ENCODE data around the gene PRKG1. TPM values are rescaled to one million over a fixed set of nuclear protein-coding genes. Genes with fewer than 3 reads are reported as not detected.

Gene PRKG1
- total RNA-seq, 4 donors from 2014 or later = 26.5 to 72.3 (median 58.1) TPM

DNA sequence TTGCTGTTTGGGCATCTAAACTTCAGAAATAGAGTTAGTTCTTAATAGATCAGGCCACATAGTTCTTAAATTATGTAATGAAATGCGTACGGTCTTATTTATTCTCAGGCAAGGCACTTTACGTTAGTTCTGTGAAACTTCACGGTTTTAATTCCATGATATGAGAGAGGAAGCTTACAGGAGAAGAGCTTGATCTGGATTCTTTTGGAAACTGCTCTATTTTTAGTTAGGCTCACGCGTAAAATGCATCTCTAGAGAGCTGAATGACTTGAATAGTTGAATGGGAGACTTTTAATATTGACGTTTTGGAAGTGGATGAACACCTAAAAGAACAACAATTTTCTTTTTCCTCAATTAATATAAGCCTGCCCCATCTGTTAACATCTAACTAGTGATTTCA, 71.1 kb downstream of the PRKG1 start:
- no peaks in the 10 kb centered on the region for H3K9me3 ChIP-seq
- no peak for DNase-seq
- H3K4me1 ChIP-seq = peaks cover 0 to 5% of the 10 kb centered on the region in 2 donors
- H3K27ac ChIP-seq = no peak overlapping the region
- 76 to 82% methylated on average over 7 of the region's 7 CpGs for WGBS, 2 donors
- no peaks in the 10 kb centered on the region for H3K27me3 ChIP-seq
- TF ChIP-seq, protein P1, sequence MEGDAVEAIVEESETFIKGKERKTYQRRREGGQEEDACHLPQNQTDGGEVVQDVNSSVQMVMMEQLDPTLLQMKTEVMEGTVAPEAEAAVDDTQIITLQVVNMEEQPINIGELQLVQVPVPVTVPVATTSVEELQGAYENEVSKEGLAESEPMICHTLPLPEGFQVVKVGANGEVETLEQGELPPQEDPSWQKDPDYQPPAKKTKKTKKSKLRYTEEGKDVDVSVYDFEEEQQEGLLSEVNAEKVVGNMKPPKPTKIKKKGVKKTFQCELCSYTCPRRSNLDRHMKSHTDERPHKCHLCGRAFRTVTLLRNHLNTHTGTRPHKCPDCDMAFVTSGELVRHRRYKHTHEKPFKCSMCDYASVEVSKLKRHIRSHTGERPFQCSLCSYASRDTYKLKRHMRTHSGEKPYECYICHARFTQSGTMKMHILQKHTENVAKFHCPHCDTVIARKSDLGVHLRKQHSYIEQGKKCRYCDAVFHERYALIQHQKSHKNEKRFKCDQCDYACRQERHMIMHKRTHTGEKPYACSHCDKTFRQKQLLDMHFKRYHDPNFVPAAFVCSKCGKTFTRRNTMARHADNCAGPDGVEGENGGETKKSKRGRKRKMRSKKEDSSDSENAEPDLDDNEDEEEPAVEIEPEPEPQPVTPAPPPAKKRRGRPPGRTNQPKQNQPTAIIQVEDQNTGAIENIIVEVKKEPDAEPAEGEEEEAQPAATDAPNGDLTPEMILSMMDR (IDR thresholded peaks at IDR 0.05) = no peak
- TF ChIP-seq POLR2A (IDR thresholded peaks at IDR 0.05) = no peak
- H3K4me3 ChIP-seq (replicated peaks in 1 of 3) = no peak overlapping the region
- no peaks in the 10 kb centered on the region for H3K36me3 ChIP-seq
- intact Hi-C loops (cut with DNase I) = no loop called here

DNA sequence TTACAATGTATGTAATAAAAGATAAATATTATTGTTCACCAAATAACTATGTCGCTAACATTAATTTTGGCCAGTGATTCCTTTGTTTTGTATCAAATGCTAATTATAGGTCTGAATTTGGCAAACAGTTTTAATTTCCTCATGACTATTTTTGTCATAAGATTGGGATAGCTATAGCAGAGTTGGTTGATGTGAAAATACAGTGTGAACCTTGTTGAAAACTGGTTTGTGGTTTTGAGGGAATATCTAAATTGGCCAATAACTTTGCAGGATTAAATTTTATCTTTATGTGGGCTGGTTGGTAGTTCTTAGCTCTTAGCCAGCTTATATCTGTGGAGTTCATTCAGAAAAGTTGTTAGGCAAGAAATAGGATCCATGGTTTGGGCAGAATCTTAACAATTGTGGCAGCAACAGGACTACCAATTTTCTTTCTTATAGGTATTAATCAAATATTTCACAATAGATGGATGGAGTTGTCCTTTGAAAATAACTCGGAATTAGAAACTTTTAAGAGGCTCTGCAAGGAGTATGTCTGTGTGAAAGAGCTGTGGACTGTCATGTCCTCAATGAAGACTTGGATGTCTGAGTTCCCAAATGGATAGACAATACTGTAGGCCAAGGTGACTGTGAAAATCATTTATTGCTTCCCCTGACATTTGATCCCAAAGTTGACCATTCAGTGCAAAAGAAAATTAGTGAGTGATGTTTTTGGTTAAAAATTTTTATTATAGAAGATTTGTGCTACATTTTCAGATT, 73.5 kb downstream of the PRKG1 start:
- WGBS, 2 donors = 82 to 91% methylated on average over 2 of the region's 2 CpGs
- H3K4me1 ChIP-seq = no peaks in the 10 kb centered on the region
- intact Hi-C loops (cut with DNase I) = no loop called here
- TF ChIP-seq POLR2A (IDR thresholded peaks at IDR 0.05) = no peak
- TF ChIP-seq, protein P1 (IDR thresholded peaks at IDR 0.05) = no peak
- H3K4me3 ChIP-seq (replicated peaks in 1 of 3) = no peak overlapping the region
- H3K36me3 ChIP-seq = no peaks in the 10 kb centered on the region
- no peak for DNase-seq
- no peak overlapping the region for H3K27ac ChIP-seq
- H3K9me3 ChIP-seq = no peaks in the 10 kb centered on the region
- no peaks in the 10 kb centered on the region for H3K27me3 ChIP-seq

DNA sequence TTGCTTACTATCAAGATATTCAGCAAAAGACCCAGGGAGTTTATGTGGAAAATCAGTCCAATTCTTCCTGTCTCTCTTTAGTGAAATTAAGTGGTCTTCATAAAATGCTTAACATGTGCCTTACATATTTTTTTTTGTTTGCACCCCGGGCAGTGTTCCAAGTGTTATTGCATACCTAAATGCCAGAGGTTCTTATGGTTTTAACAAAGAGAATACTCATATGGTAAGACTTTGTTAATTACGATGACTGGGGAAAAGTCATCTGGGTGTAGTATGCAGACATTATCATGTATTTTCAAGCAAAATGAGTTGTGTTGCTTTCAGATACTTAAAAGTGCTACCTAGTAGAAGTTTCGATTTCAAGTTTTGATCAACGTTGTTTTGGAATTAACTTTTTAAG, 82.6 kb downstream of the PRKG1 start:
- no peak for TF ChIP-seq POLR2A (IDR thresholded peaks at IDR 0.05)
- TF ChIP-seq, protein P1 (IDR thresholded peaks at IDR 0.05) = no peak
- Histone ChIP-seq H3K4me3 (replicated peaks in 1 of 3) (no peak overlapping the region), H3K27ac (no peak overlapping the region), H3K36me3 (no peaks in the 10 kb centered on the region), H3K4me1 (no peaks in the 10 kb centered on the region), H3K27me3 (no peaks in the 10 kb centered on the region), H3K9me3 (no peaks in the 10 kb centered on the region)
- WGBS, 2 donors = 87 to 88% methylated on average over 4 of the region's 4 CpGs
- intact Hi-C loops (cut with DNase I) = no loop called here
- no peak for DNase-seq

DNA sequence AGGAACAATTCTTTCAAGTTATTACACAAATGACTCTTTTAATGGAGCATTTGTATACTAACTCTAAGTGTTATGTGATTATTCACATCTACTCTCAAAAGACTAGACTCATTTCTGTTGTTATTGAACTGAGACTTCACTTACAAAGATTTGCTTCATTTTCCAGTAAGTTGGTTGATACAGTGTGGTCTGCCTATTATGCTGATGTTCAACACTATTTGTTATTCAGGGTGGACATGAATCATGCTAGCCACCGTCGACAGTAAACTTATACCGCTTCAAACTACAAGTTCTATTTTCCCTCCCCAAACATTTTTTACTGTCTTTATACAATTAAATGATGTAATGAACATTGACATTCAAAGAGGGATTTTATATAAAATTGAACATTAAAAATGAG, 84.5 kb downstream of the PRKG1 start:
- Histone ChIP-seq H3K4me1 (no peaks in the 10 kb centered on the region), H3K9me3 (no peaks in the 10 kb centered on the region), H3K27ac (no peak overlapping the region), H3K27me3 (no peaks in the 10 kb centered on the region), H3K36me3 (no peaks in the 10 kb centered on the region), H3K4me3 (replicated peaks in 1 of 3) (no peak overlapping the region)
- DNase-seq = no peak
- TF ChIP-seq, protein P1 (IDR thresholded peaks at IDR 0.05) = no peak
- TF ChIP-seq POLR2A (IDR thresholded peaks at IDR 0.05) = no peak
- 98% methylated on average over 3 of the region's 3 CpGs for WGBS, 2 donors
- intact Hi-C loops (cut with DNase I) = no loop called here

DNA sequence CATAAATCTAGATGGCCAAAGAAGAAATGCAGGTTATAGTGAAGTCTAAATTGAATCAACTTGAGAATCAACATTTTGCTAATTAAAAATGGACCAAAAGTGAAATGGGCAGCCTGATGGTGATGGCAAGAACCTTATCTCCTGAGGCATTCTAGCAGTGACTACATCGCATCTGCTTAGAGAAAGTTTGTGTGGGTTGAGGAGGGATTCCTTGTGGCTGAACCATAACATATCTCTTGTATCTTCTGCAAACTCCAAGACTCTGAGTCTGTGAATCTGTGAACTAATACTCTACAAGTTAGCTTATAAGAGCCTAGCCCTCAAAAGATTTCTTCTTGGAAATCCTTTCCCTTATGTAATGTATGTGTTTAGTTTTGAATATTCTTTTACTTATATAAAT, 85.6 kb downstream of the PRKG1 start:
- Histone ChIP-seq H3K27ac (no peak overlapping the region), H3K4me3 (replicated peaks in 1 of 3) (no peak overlapping the region), H3K9me3 (no peaks in the 10 kb centered on the region), H3K36me3 (no peaks in the 10 kb centered on the region), H3K27me3 (no peaks in the 10 kb centered on the region), H3K4me1 (no peaks in the 10 kb centered on the region)
- 92 to 100% methylated on average over 1 of the region's 1 CpG for WGBS, 2 donors
- intact Hi-C loops (cut with DNase I) = no loop called here
- DNase-seq = no peak
- TF ChIP-seq, protein P1 (IDR thresholded peaks at IDR 0.05) = no peak
- no peak for TF ChIP-seq POLR2A (IDR thresholded peaks at IDR 0.05)
